WTC11 (cell line): Measurements from ENCODE around the gene NUAK1.

Experiments used
- CTCF ChIP-seq: fragments of 200-600 bp; IDR thresholded peaks from 2 replicates; pipeline ENCODE4 v1.8.0; 2022; ENCODE audit warnings: antibody characterized with exemption
- FOXK1 ChIP-seq: sonication (generic); formaldehyde crosslinking; IDR thresholded peaks from 2 replicates; pipeline ENCODE4 v1.8.0; 2022; ENCODE audit warnings: mild to moderate bottlenecking, moderate library complexity, missing genetic modification reagents
- NR1H2 ChIP-seq: sonication (generic); formaldehyde crosslinking; IDR thresholded peaks from 2 replicates; pipeline ENCODE4 v1.9.0; 2021; ENCODE audit warnings: mild to moderate bottlenecking, moderate library complexity, missing genetic modification reagents
- SMAD4 ChIP-seq: sonication (generic); formaldehyde crosslinking; IDR thresholded peaks from 2 replicates; pipeline ENCODE4 v1.8.0; 2022; ENCODE audit warnings: mild to moderate bottlenecking, missing genetic modification reagents
- SP1 ChIP-seq: sonication (generic); formaldehyde crosslinking; conservative IDR thresholded peaks from 2 replicates; pipeline ENCODE4 v1.8.1; 2022; ENCODE audit warnings: missing genetic modification reagents
- ZNF121 ChIP-seq: sonication (generic); formaldehyde crosslinking; IDR thresholded peaks from 2 replicates; pipeline ENCODE4 v1.8.0; 2023; ENCODE audit warnings: missing genetic modification reagents
- ZNF138 ChIP-seq: sonication (generic); formaldehyde crosslinking; conservative IDR thresholded peaks from 2 replicates; pipeline ENCODE4 v1.8.1; 2022; ENCODE audit warnings: mild to moderate bottlenecking, moderate library complexity, missing genetic modification reagents
- ZNF281 ChIP-seq: sonication (generic); formaldehyde crosslinking; IDR thresholded peaks from 2 replicates; pipeline ENCODE4 v1.8.0; 2023; ENCODE audit warnings: mild to moderate bottlenecking, missing genetic modification reagents

- TF ChIP-seq ZNF121, result no peak
- TF ChIP-seq ZNF138 (CRISPR knock-in tag), result no peak
- no peak for TF ChIP-seq CTCF
- no peak for TF ChIP-seq FOXK1
- TF ChIP-seq SMAD4 (CRISPR knock-in tag), result no peak
- TF ChIP-seq NR1H2 (CRISPR knock-in tag), result no peak
- TF ChIP-seq ZNF281 (CRISPR knock-in tag), result no peak
- no peak for TF ChIP-seq SP1 (CRISPR knock-in tag)
These were observed 7.1 kb downstream of the NUAK1 start for GRCh38 chr12:106131676-106132075.
